ENCODE results near the gene BMP5.

Gene BMP5

DNA sequence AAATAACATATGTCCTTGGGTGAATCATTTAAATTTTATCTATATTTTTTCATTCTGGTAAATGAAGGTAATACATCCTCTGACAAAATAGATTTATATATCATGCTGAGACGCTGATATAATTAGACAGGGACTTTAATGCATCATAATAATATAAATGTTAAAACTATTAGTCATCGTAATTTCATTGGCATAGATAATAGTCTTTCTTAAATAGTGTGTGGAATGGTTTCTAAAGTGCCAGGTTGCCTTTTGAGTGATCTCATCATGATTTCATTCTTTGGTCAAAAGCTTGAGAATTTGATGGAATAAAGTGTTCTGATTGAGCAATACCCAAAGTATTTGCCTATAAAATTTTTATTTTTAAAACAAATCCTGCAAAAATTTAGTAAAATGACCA lies 43.2 kb upstream of the BMP5 start:
- no peak overlapping the region for H3K4me2 ChIP-seq (ENCODE audit: low read depth, low read length)
- no peak for TF ChIP-seq EZH2phosphoT487 (IDR thresholded peaks at IDR 0.05; ENCODE audit: low read length)
- no peak for TF ChIP-seq EZH2 (optimal IDR thresholded peaks at IDR 0.05; ENCODE audit: low read depth, low read length)
- TF ChIP-seq, protein P1, sequence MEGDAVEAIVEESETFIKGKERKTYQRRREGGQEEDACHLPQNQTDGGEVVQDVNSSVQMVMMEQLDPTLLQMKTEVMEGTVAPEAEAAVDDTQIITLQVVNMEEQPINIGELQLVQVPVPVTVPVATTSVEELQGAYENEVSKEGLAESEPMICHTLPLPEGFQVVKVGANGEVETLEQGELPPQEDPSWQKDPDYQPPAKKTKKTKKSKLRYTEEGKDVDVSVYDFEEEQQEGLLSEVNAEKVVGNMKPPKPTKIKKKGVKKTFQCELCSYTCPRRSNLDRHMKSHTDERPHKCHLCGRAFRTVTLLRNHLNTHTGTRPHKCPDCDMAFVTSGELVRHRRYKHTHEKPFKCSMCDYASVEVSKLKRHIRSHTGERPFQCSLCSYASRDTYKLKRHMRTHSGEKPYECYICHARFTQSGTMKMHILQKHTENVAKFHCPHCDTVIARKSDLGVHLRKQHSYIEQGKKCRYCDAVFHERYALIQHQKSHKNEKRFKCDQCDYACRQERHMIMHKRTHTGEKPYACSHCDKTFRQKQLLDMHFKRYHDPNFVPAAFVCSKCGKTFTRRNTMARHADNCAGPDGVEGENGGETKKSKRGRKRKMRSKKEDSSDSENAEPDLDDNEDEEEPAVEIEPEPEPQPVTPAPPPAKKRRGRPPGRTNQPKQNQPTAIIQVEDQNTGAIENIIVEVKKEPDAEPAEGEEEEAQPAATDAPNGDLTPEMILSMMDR (IDR thresholded peaks at IDR 0.05; ENCODE audit: low read length): no peak
- H3K36me3 ChIP-seq (replicated peaks; ENCODE audit: insufficient read depth, low read length): no peaks in the 10 kb centered on the region
- H3K4me3 ChIP-seq (ENCODE audit: low read length): no peak overlapping the region
- H4K20me1 ChIP-seq (ENCODE audit: insufficient read depth, low read length): no peaks in the 10 kb centered on the region
- H3K9me2 ChIP-seq (replicated peaks; ENCODE audit: insufficient read depth, low read length): no peaks in the 10 kb centered on the region
- H2AFZ ChIP-seq (ENCODE audit: low read length): no peak overlapping the region
- H3K9me3 ChIP-seq (replicated peaks; ENCODE audit: insufficient read depth, low read length): no peaks in the 10 kb centered on the region
- DNase-seq: no peak
- H3K27ac ChIP-seq (ENCODE audit: low read length): no peak overlapping the region
- H3F3A ChIP-seq (ENCODE audit: insufficient read depth, low read length): no peaks in the 10 kb centered on the region; the same call in 1 of the 2 replicates
- H3K9ac ChIP-seq (ENCODE audit: low read length): no peak overlapping the region
- H3K4me1 ChIP-seq (ENCODE audit: low read length): no peaks in the 10 kb centered on the region
- H3K27me3 ChIP-seq (replicated peaks; ENCODE audit: insufficient read depth, low read length): no peaks in the 10 kb centered on the region
- H3K79me2 ChIP-seq (ENCODE audit: low read length): no peaks in the 10 kb centered on the region

DNA sequence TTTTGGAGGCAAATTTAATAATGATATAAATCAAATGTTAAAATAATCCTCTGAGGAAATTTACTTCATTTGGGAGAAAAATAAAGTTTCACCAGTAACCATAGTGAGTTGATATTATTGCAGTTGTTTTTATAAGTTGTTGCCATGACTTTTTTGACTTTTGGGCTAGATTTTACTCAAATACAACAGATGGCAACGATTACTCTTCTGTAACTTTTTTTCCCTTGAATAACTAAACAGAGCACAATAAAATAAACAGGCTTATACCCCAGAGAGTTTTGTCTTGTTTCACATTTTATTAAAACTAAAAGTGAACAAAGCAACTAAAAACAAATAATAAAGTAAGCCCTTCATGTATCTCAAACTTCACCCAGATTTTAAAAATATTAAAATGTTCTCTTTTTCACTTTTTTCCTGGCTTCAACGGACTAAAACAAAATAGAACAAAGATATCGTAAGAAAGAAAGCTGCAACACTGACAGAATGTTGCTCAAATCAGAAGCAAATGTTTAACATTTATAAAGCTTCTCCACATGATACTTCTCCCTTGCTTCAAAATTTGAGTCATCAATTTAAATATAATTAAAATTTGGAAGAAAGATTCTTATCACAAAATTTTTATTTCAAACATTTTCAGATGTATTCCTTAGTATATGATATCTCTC lies 42.5 kb upstream of the BMP5 start:
- no peak for TF ChIP-seq EZH2 (optimal IDR thresholded peaks at IDR 0.05; ENCODE audit: low read depth, low read length)
- TF ChIP-seq EZH2phosphoT487 (IDR thresholded peaks at IDR 0.05; ENCODE audit: low read length): no peak
- TF ChIP-seq, protein P1 (IDR thresholded peaks at IDR 0.05; ENCODE audit: low read length): no peak
- H3K4me1 ChIP-seq (ENCODE audit: low read length): no peaks in the 10 kb centered on the region
- no peak overlapping the region for H3K27ac ChIP-seq (ENCODE audit: low read length)
- no peaks in the 10 kb centered on the region for H3K9me2 ChIP-seq (replicated peaks; ENCODE audit: insufficient read depth, low read length)
- no peaks in the 10 kb centered on the region for H3K9me3 ChIP-seq (replicated peaks; ENCODE audit: insufficient read depth, low read length)
- no peak overlapping the region for H3K9ac ChIP-seq (ENCODE audit: low read length)
- H3K4me2 ChIP-seq (ENCODE audit: low read depth, low read length): no peak overlapping the region
- DNase-seq: no peak
- H2AFZ ChIP-seq (ENCODE audit: low read length): no peak overlapping the region
- H3K4me3 ChIP-seq (ENCODE audit: low read length): no peak overlapping the region
- no peaks in the 10 kb centered on the region for H3K79me2 ChIP-seq (ENCODE audit: low read length)
- H3K36me3 ChIP-seq (replicated peaks; ENCODE audit: insufficient read depth, low read length): no peaks in the 10 kb centered on the region
- no peaks in the 10 kb centered on the region for H4K20me1 ChIP-seq (ENCODE audit: insufficient read depth, low read length)
- H3K27me3 ChIP-seq (replicated peaks; ENCODE audit: insufficient read depth, low read length): no peaks in the 10 kb centered on the region
- H3F3A ChIP-seq (ENCODE audit: insufficient read depth, low read length): no peaks in the 10 kb centered on the region; the same call in 1 of the 2 replicates

DNA sequence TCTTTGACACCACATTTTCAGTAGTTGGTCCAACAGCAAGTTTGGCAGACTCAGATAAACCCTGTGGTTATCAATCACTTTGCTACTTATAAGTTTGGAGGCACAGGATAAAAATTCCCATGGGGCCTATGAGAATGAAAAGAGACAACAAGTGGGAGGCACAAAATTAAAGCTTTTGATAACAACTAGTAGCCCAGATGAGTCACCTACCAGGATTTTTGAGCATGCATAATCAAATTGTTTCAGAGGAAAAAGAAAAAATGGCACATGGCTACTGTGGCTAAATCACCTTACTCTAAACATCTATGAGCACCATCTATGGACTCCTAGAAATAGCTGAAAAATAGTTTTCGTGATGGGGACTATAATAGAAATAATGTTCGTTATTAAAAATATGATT lies 40.8 kb upstream of the BMP5 start:
- Histone ChIP-seq H3K4me1 (ENCODE audit: low read length) (no peaks in the 10 kb centered on the region), H3K4me3 (ENCODE audit: low read length) (no peak overlapping the region), H4K20me1 (ENCODE audit: insufficient read depth, low read length) (no peaks in the 10 kb centered on the region), H3K4me2 (ENCODE audit: low read depth, low read length) (no peak overlapping the region), H3K27ac (ENCODE audit: low read length) (no peak overlapping the region), H3K79me2 (ENCODE audit: low read length) (no peaks in the 10 kb centered on the region), H3K9me2 (replicated peaks; ENCODE audit: insufficient read depth, low read length) (no peaks in the 10 kb centered on the region), H3K36me3 (replicated peaks; ENCODE audit: insufficient read depth, low read length) (no peaks in the 10 kb centered on the region), H3K27me3 (replicated peaks; ENCODE audit: insufficient read depth, low read length) (no peaks in the 10 kb centered on the region), H2AFZ (ENCODE audit: low read length) (no peak overlapping the region), H3F3A (ENCODE audit: insufficient read depth, low read length) (no peaks in the 10 kb centered on the region; the same call in 1 of the 2 replicates), H3K9me3 (replicated peaks; ENCODE audit: insufficient read depth, low read length) (no peaks in the 10 kb centered on the region), H3K9ac (ENCODE audit: low read length) (no peak overlapping the region)
- TF ChIP-seq EZH2phosphoT487 (IDR thresholded peaks at IDR 0.05; ENCODE audit: low read length): no peak
- no peak for TF ChIP-seq EZH2 (optimal IDR thresholded peaks at IDR 0.05; ENCODE audit: low read depth, low read length)
- TF ChIP-seq, protein P1 (IDR thresholded peaks at IDR 0.05; ENCODE audit: low read length): no peak
- DNase-seq: no peak

Data from MM.1S (cell line).